Heart left ventricle (tissue), 13 donors: Measurements from ENCODE around the gene AP3S1.

Experiments
- CTCF ChIP-seq, 12 donors: fragments of 200-600 bp; sonication (generic) in 4 of 12; IDR thresholded peaks; one replicate each; pipeline versions ENCODE4 v1.5.0 to v1.8.0; 2018 to 2022; ENCODE audit warnings: antibody characterized with exemption in 12 of 12, mild to moderate bottlenecking in 5 of 12
- POLR2A ChIP-seq, 2 donors: fragments of 450-650 bp; IDR thresholded peaks; one replicate each; pipeline ENCODE4 v1.6.1; 2017; ENCODE audit warnings: antibody characterized with exemption in 2 of 2, mild to moderate bottlenecking in 2 of 2, moderate library complexity in 2 of 2
- donor health status: ischemic (EF 13 %, LVEDD 7.1; RV severe dilation, severe dysfunction).
- donor health status: DM: no; HTN: yes; CAD: no.
- donor health status: DM: no; HTN: no; CAD: no.
- donor health status: ischemic (EF 25% LVEDD 6.9; RV normal size, moderate dysfunction).
- donor health status: ischemic (EF 25% LVEDD 5.7; RV mildly dilated, moderate dysfunction).
- donor health status: ischemic (EF 35%, LVEDD 5.7; RV mildly dilated, moderate dysfunction).
- donor health status: nonischemic (EF 11% LVEDD 7.7; RV severe dilation, severe dysfunction).
- donor health status: DM: yes; HTN: yes; CAD: no.
- donor health status: PGD.
- donor health status: ischemic (EF 29% LVEDD 5.4; RV normal size, mild dysfunction).
- donor health status: nonischemic (EF 23%, LVEDD 6.1; RV moderate dilation, normal function).

DNA sequence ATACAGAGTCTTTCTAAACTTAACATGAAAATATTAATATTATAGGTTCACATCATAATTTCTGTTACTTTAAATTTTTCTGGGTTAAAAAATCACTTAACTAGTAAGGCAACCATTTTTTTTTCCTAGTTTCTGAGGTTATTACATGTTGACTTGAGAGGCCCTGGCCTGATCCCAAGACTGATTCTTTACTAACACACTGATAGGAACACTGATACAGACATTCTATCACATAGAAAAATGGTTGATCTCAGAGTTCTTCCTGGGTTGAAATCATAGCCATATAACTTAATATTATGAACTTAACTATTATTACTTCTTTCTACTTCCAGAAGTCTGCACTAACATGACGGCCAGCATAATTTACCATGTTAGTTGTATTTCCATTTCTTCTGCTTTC, 43.0 kb downstream of the AP3S1 start:
- no peak for TF ChIP-seq CTCF (IDR thresholded peaks at IDR 0.05)
- no peak for TF ChIP-seq POLR2A (IDR thresholded peaks at IDR 0.05)
